HepG2 (cell line): ENCODE data around the gene SPRTN. TPM values are rescaled to one million over a fixed set of nuclear protein-coding genes. Genes with fewer than 3 reads are reported as not detected.

Experiments used
- ATAC-seq: fragments of 200-7000 bp; cut with Tn5 transposase; 3 replicates; pipeline ENCODE4 v1.9.1; 2020; ENCODE audit warnings: mild to moderate bottlenecking, moderate library complexity
- BruUV-seq: library from RNA; stranded (reverse); fragments of 400-500 nt; replicated peaks from 2 replicates; lab custom pipeline; 2021; lab: Mats Ljungman, UMichigan
- CTCF ChIA-PET: fragments of 300-600 bp; formaldehyde crosslinking; extraction: SDS; loops from one replicate; lab custom pipeline; 2021; ENCODE audit warnings: low total read pairs, inconsistent platforms, low intra/inter-chr PET ratio; lab: Yijun Ruan, JAX
- POLR2A ChIA-PET: fragments of 350-600 bp; sonication (Branson Sonifier 250); formaldehyde crosslinking; loops from one replicate; lab custom pipeline; 2020; ENCODE audit warnings: antibody characterized with exemption, inconsistent platforms; lab: Yijun Ruan, JAX
- DNase-seq: peaks from one replicate; pipeline ENCODE4 v3.0.0-alpha.2; 2015; ENCODE audit warnings: low spot score
- FAIRE-seq: peaks from 3 replicates; lab custom pipeline; 2011; peaks lifted over from hg19 to GRCh38; lab: Jason Lieb, UNC
- H2AFZ ChIP-seq: one replicate; pipeline ENCODE4 v1.6.1; 2011; ENCODE audit warnings: low read length, inconsistent platforms
- H3K27ac ChIP-seq: fragments of 300-600 bp; 3 replicates; pipeline ENCODE4 v1.8.0; 2011; ENCODE audit warnings: mixed run types, mild to moderate bottlenecking, mixed read lengths, low read length, inconsistent platforms; ENCODE audit not compliant: insufficient read depth; ENCODE audit errors: extremely low read length
- H3K27me3 ChIP-seq, 2 experiments: fragments of 200-600 bp in 1 of 2; 2 replicates in 1 of 2; 3 replicates in 1 of 2; pipeline versions ENCODE4 v1.6.0 to v1.8.0; 2011; ENCODE audit warnings: low read length in 2 of 2, mild to moderate bottlenecking in 2 of 2, moderate library complexity in 2 of 2, inconsistent platforms in 1 of 2; ENCODE audit not compliant: insufficient read depth in 2 of 2, control insufficient read depth in 1 of 2
- H3K36me3 ChIP-seq, 2 experiments: fragments of 200-600 bp in 1 of 2; replicated peaks in 1 of 2; 2 replicates in 1 of 2; 3 replicates in 1 of 2; pipeline versions ENCODE4 v1.5.1 to v1.8.0; 2011; ENCODE audit warnings: low read length in 2 of 2, inconsistent platforms in 1 of 2; ENCODE audit not compliant: insufficient read depth in 2 of 2, control insufficient read depth in 1 of 2
- H3K4me1 ChIP-seq: 2 replicates; pipeline ENCODE4 v1.5.1; 2012; ENCODE audit warnings: low read length, inconsistent platforms; ENCODE audit not compliant: insufficient read depth
- H3K4me2 ChIP-seq: 2 replicates; pipeline ENCODE4 v1.6.0; 2011; ENCODE audit warnings: low read depth, low read length, inconsistent platforms
- H3K4me3 ChIP-seq, 3 experiments: fragments of 200-600 bp in 1 of 3; sonication (generic), shearing (Covaris generic) in 1 of 3; replicated peaks in 1 of 3; 2 replicates each; pipeline ENCODE4 v1.5.1; 2011 to 2016; ENCODE audit warnings: low read length in 3 of 3, inconsistent platforms in 2 of 3, low read depth in 2 of 3, mild to moderate bottlenecking in 2 of 3, control low read depth in 1 of 3, mixed read lengths in 1 of 3; ENCODE audit not compliant: insufficient read depth in 1 of 3
- H3K79me2 ChIP-seq: one replicate; pipeline ENCODE4 v1.6.1; 2011; ENCODE audit warnings: low read length, inconsistent platforms; ENCODE audit not compliant: insufficient read depth
- H3K9ac ChIP-seq: 2 replicates; pipeline ENCODE4 v1.6.0; 2011; ENCODE audit warnings: mild to moderate bottlenecking, low read depth, low read length, inconsistent platforms; ENCODE audit not compliant: insufficient read depth
- H3K9me3 ChIP-seq: 2 replicates; pipeline ENCODE4 v1.5.1; 2012; ENCODE audit warnings: mild to moderate bottlenecking, low read length
- H4K20me1 ChIP-seq: 2 replicates; pipeline ENCODE4 v1.6.0; 2011; ENCODE audit warnings: inconsistent platforms, mild to moderate bottlenecking, low read length, moderate library complexity; ENCODE audit not compliant: insufficient read depth
- BHLHE40 ChIP-seq: IDR thresholded peaks from 2 replicates; pipeline ENCODE4 v1.6.1; 2011; ENCODE audit warnings: low read length, improper control_type of control experiment
- BRF2 ChIP-seq: sonication (generic); formaldehyde crosslinking; IDR thresholded peaks from 2 replicates; pipeline ENCODE4 v1.8.1; 2022; ENCODE audit warnings: mild to moderate bottlenecking, missing genetic modification reagents
- CREM ChIP-seq, 2 experiments: sonication (generic) in 1 of 2; formaldehyde crosslinking in 1 of 2; IDR thresholded peaks; 2 replicates each; pipeline versions ENCODE4 v1.4.0 to v1.6.1; 2016 to 2020; ENCODE audit warnings: antibody characterized with exemption in 1 of 2, mild to moderate bottlenecking in 1 of 2, missing genetic modification reagents in 1 of 2
- E2F2 ChIP-seq: sonication (generic); formaldehyde crosslinking; IDR thresholded peaks from 2 replicates; pipeline ENCODE4 v1.4.0; 2020; ENCODE audit warnings: missing genetic modification reagents, borderline replicate concordance
- FOXC1 ChIP-seq: sonication (generic); formaldehyde crosslinking; IDR thresholded peaks from 2 replicates; pipeline ENCODE4 v1.8.0; 2022; ENCODE audit warnings: mild to moderate bottlenecking, missing genetic modification reagents, borderline replicate concordance
- HNRNPK ChIP-seq: fragments of 200-400 bp; formaldehyde crosslinking; IDR thresholded peaks from 2 replicates; pipeline ENCODE4 v1.6.1; 2018; ENCODE audit warnings: low read length, low read depth, moderate library complexity, mild to moderate bottlenecking; ENCODE audit not compliant: poor library complexity, severe bottlenecking
- IKZF4 ChIP-seq: sonication (generic); formaldehyde crosslinking; IDR thresholded peaks from 2 replicates; pipeline ENCODE4 v1.5.1; 2020; ENCODE audit warnings: borderline replicate concordance, mild to moderate bottlenecking, low read depth, missing genetic modification reagents; ENCODE audit errors: not compliant biosample characterization
- KDM5A ChIP-seq: fragments of 200-600 bp; sonication (generic); IDR thresholded peaks from 2 replicates; pipeline ENCODE4 v1.7.0; 2018; ENCODE audit warnings: antibody characterized with exemption, mild to moderate bottlenecking, low read length, borderline replicate concordance
- KMT2A ChIP-seq: sonication (generic); formaldehyde crosslinking; IDR thresholded peaks from 2 replicates; pipeline ENCODE4 v1.4.0; 2020; ENCODE audit warnings: missing genetic modification reagents
- RAD21 ChIP-seq: fragments of 450-650 bp; formaldehyde crosslinking; IDR thresholded peaks from 2 replicates; pipeline ENCODE4 v1.5.0; 2020; ENCODE audit warnings: mild to moderate bottlenecking
- SMYD3 ChIP-seq: sonication (generic); formaldehyde crosslinking; IDR thresholded peaks from 2 replicates; pipeline ENCODE4 v1.8.1; 2023; ENCODE audit warnings: mild to moderate bottlenecking, missing genetic modification reagents
- ZBTB26 ChIP-seq: IDR thresholded peaks from 2 replicates; pipeline ENCODE4 v1.6.1; 2016; ENCODE audit warnings: missing compliant biosample characterization, missing genetic modification reagents, borderline replicate concordance
- ZNF564 ChIP-seq: sonication (generic); formaldehyde crosslinking; IDR thresholded peaks from 2 replicates; pipeline ENCODE4 v1.8.1; 2023; ENCODE audit warnings: mild to moderate bottlenecking, missing genetic modification reagents
- ZSCAN21 ChIP-seq: sonication (generic); formaldehyde crosslinking; IDR thresholded peaks from 2 replicates; pipeline ENCODE4 v1.8.0; 2022; ENCODE audit warnings: mild to moderate bottlenecking, missing genetic modification reagents, moderate library complexity, borderline replicate concordance
- WGBS: methylation state at CpG from one replicate; pipeline ENCODE4 v1.1.6; 2017; ENCODE audit warnings: low lambda C conversion rate; 5-methylcytosine and 5-hydroxymethylcytosine counted together
- in situ Hi-C: cut with HindIII; loops from 2 replicates; pipeline ENCODE4 v1.10.0; 2017; ENCODE audit warnings: low pct_unique_long_range_greater_than_20kb; ENCODE audit not compliant: extremely low pct_ligation_motif_present
- intact Hi-C: fragments of 100-400 bp; cut with micrococcal nuclease; formaldehyde crosslinking; loops from one replicate; pipeline ENCODE4 v1.10.0; 2022; ENCODE audit not compliant: unreplicated experiment
- polyA plus RNA-seq, 8 experiments: library from polyadenylated mRNA; depleted of rRNA in 3 of 8; stranded (reverse) in 7 of 8; unstranded in 1 of 8; fragments of >200 nt; fragmentation: Illumina TruSeq in 4 of 8; extraction: Trizol in 4 of 8; gene quantifications; 2 replicates each; pipeline versions ENCODE4 v1.2.1 to v1.2.3, GENCODE V29; 2011 to 2016; ENCODE audit warnings: low read depth in 4 of 8, missing spikeins in 1 of 8, mixed read lengths in 1 of 8; ENCODE audit not compliant: insufficient read depth in 1 of 8
- total RNA-seq, 5 experiments: library from RNA; depleted of rRNA; stranded (reverse); fragments of >200 nt; fragmentation: Illumina TruSeq; extraction: Trizol; gene quantifications; 2 replicates each; pipeline ENCODE4 v1.2.3, GENCODE V29; 2016; ENCODE audit warnings: low read depth in 1 of 5

Gene SPRTN
- total and polyA plus RNA-seq, 2 of the 13 experiments (the other 11 are each of a cell fraction or from before 2014, with no cell fraction given) = 4.2 to 15.2 TPM

DNA sequence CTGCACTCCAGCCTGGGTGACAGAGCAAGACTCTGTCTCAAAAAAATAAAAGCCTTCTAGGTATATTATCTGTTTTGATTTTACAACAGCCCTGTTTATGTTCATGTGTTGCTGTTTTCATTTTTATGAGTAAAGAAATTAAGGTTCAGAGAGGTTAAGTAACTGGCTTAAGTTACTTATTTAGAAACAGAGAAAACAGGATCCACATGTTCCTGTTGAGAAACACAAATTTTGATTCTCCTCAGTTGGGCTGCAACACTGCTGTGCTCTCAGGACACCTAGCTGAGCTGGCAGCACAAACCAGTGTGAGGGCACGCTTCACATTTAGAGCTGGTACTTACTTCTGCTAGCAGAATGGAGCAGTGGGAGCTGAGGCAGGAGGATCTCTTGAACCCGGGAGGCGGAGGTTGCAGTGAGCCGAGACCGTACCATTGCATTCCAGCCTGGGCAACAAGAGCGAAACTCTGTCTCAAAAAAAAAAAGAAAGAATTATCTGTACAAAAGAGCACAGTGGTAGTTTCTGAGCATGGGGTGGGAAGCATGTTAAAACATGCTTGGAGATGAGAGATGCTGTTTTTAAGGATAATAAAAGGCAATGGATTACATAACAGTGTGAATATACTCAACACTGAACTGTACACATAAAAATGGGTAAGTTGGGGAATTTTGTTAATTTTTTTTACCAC, 2.4 kb downstream of the SPRTN start:
- ChIA-PET CTCF (no interaction called here), POLR2A (no interaction called here)
- in situ Hi-C loops (no loop called here), intact Hi-C loops (no loop called here)
- FAIRE-seq (no peak), DNase-seq (no peak), ATAC-seq (no peak)
- Histone ChIP-seq H3K27ac (no peak overlapping the region), H3K9ac (no peak overlapping the region), H3K27me3 (no peaks in the 10 kb centered on the region; a peak in 1 of 5 replicates), H3K4me1 (peaks cover 17% of the 10 kb centered on the region), H3K79me2 (peaks cover 49% of the 10 kb centered on the region), H3K4me2 (no peak overlapping the region), H2AFZ (no peak overlapping the region), H3K4me3 (no peak overlapping the region), H4K20me1 (peaks cover 9% of the 10 kb centered on the region; the same call in 1 of the 2 replicates), H3K36me3 (peaks cover 4 to 12% of the 10 kb centered on the region in 2 experiments; a peak in 4 of 5 replicates), H3K9me3 (no peaks in the 10 kb centered on the region)
- 94% methylated on average over 6 of the region's 6 CpGs for WGBS
- TF ChIP-seq FOXC1 (CRISPR knock-in tag) = no peak
- TF ChIP-seq IKZF4 (CRISPR knock-in tag) = no peak
- TF ChIP-seq E2F2 (CRISPR knock-in tag) = no peak
- no TSS peak for BruUV-seq

DNA sequence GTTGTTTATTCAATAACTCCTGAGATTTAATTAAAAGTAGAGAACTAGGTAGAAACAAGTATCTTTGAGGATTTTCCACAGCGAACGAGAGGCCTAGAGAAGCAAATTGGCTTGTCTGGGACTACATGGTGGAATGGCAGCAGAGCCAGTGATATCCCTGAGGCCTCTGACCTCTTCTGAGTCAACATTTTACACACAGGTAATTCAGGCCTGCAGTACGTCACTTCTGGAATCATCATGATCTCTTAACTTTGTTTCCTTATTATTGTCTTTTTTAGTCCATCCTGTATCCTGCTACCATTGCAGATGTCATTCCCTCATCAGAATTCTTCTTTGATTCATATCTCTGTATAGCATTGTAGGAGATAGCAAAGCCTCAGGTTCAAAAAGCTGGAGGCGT, 9.9 kb downstream of the SPRTN start:
- WGBS = 95% methylated on average over 4 of the region's 4 CpGs
- FAIRE-seq (no peak), ATAC-seq (no peak), DNase-seq (no peak)
- Histone ChIP-seq H3K36me3 (peaks cover 14 to 53% of the 10 kb centered on the region in 2 experiments), H4K20me1 (no peaks in the 10 kb centered on the region), H3K27me3 (no peaks in the 10 kb centered on the region), H3K9ac (no peak overlapping the region), H3K79me2 (no peaks in the 10 kb centered on the region), H3K4me3 (no peak overlapping the region), H2AFZ (no peak overlapping the region), H3K27ac (no peak overlapping the region), H3K4me2 (no peak overlapping the region), H3K9me3 (no peaks in the 10 kb centered on the region), H3K4me1 (no peaks in the 10 kb centered on the region)
- intact Hi-C loops (no loop called here), in situ Hi-C loops (no loop called here)
- ChIA-PET POLR2A (no interaction called here), CTCF (no interaction called here)
- BruUV-seq = no TSS peak
- TF ChIP-seq BRF2 (no peak), KDM5A (no peak), CREM (IDR thresholded peaks at IDR 0.05) (no peak), CREM (CRISPR knock-in tag; IDR thresholded peaks at IDR 0.05) (no peak), HNRNPK (no peak), RAD21 (CRISPR knock-in tag) (no peak), SMYD3 (CRISPR knock-in tag) (no peak), BHLHE40 (no peak), ZBTB26 (no peak), ZNF564 (CRISPR knock-in tag) (no peak), ZSCAN21 (CRISPR knock-in tag) (no peak), KMT2A (CRISPR knock-in tag) (no peak)
